Mucosa of descending colon (tissue), 3 donors: ENCODE results near the gene TMEM150A. TPM values are rescaled to one million over a fixed set of nuclear protein-coding genes. Genes with fewer than 3 reads are reported as not detected.

Source experiments
- ATAC-seq: fragments of 200-7000 bp; cut with Tn5 transposase; one replicate; pipeline ENCODE4 v1.9.1; 2020; ENCODE audit warnings: mild to moderate bottlenecking, moderate library complexity
- DNase-seq, 3 donors: peaks; one replicate each; pipeline ENCODE4 v3.0.0-alpha.2; 2020
- H3K36me3 ChIP-seq: fragments of 200-600 bp; one replicate; pipeline ENCODE4 v1.8.0; 2021; ENCODE audit warnings: low read depth, mild to moderate bottlenecking
- H3K4me1 ChIP-seq: fragments of 200-600 bp; one replicate; pipeline ENCODE4 v1.8.0; 2021; ENCODE audit warnings: low read depth, mild to moderate bottlenecking
- H3K4me3 ChIP-seq: fragments of 200-600 bp; one replicate; pipeline ENCODE4 v1.8.0; 2021; ENCODE audit warnings: mild to moderate bottlenecking
- H3K9me3 ChIP-seq: fragments of 200-600 bp; one replicate; pipeline ENCODE4 v1.8.0; 2021; ENCODE audit warnings: mild to moderate bottlenecking
- intact Hi-C, 2 donors: fragments of 100-400 bp; cut with DNase I in 1 of 2; cut with micrococcal nuclease in 1 of 2; formaldehyde crosslinking; loops; one replicate each; pipeline versions ENCODE4 v1.11.0 to v1.11.1; 2022; cut with DNase I, micrococcal nuclease
- total RNA-seq, 3 donors: library from RNA; stranded (reverse); fragmentation: NEBNext Ultra II Directional in 2 of 3; extraction: Animal tissue kit (Norgen Biotek cat#: 25700) in 2 of 3; gene quantifications; one replicate each; pipeline versions ENCODE4 v1.2.1 to v1.2.4, GENCODE V29; 2021 to 2023
- TF ChIP-seq, protein P1 (sequence below): fragments of 200-600 bp; IDR thresholded peaks from one replicate; pipeline ENCODE4 v1.8.0; 2022; ENCODE audit warnings: antibody characterized with exemption, mild to moderate bottlenecking
- donor health status: DM: no; HTN: no; CAD: no; lungs with moderate emphysema.
- donor health status: DM: no; HTN: no; CAD: no.
- donor health status: DM: no; HTN: yes; CAD: no.

The TMEM150A gene
- total RNA-seq, 3 donors from 2014 or later: 9.4 to 20.9 (median 10.0) TPM

DNA sequence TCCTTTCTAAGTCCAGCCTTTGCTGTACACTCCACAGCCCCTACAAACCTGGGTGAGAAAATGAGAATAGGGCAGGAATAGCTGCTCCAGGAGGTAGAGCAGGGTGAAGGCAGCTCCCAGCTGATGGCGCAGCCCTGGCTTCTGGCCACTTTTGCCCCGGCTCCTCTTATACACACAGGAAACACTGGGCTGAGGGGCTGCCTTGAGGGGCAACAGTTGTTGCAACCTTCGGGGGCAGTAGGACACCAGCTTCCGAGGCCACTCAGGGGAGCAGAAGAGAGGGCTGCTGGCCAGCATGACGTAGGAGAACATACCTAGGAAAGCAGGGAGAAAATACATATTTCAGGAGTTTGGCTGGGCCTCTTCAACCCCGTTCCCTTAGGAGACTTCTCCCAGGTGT is 49.3 kb downstream of the TMEM150A start:
- DNase-seq (no peak), ATAC-seq (no peak)
- TF ChIP-seq, protein P1, sequence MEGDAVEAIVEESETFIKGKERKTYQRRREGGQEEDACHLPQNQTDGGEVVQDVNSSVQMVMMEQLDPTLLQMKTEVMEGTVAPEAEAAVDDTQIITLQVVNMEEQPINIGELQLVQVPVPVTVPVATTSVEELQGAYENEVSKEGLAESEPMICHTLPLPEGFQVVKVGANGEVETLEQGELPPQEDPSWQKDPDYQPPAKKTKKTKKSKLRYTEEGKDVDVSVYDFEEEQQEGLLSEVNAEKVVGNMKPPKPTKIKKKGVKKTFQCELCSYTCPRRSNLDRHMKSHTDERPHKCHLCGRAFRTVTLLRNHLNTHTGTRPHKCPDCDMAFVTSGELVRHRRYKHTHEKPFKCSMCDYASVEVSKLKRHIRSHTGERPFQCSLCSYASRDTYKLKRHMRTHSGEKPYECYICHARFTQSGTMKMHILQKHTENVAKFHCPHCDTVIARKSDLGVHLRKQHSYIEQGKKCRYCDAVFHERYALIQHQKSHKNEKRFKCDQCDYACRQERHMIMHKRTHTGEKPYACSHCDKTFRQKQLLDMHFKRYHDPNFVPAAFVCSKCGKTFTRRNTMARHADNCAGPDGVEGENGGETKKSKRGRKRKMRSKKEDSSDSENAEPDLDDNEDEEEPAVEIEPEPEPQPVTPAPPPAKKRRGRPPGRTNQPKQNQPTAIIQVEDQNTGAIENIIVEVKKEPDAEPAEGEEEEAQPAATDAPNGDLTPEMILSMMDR: no peak
- no peaks in the 10 kb centered on the region for H3K9me3 ChIP-seq
- intact Hi-C loops: loop anchor here in 1 of 2 donors (5.0 kb wide), 1 partner anchor 131 kb away; no protein-coding TSS in a partner anchor
- no peak overlapping the region for H3K4me3 ChIP-seq
- H3K4me1 ChIP-seq: no peaks in the 10 kb centered on the region
- no peaks in the 10 kb centered on the region for H3K36me3 ChIP-seq

- Histone ChIP-seq H3K4me3 (no peak overlapping the region), H3K4me1 (no peaks in the 10 kb centered on the region), H3K9me3 (no peaks in the 10 kb centered on the region), H3K36me3 (no peaks in the 10 kb centered on the region)
- ATAC-seq (peak; percentile 91), DNase-seq (peak; percentile 78 to 92 (median 89))
- TF ChIP-seq, protein P1: peak; percentile 79
- intact Hi-C loops: loop anchor here (1.0 to 5.0 kb wide), 2 partner anchors 130 to 132 kb away; no protein-coding TSS in a partner anchor
Observed at GRCh38 chr2:85551698-85552678, 50.5 kb downstream of the TMEM150A start.

- H3K4me1 ChIP-seq: no peaks in the 10 kb centered on the region
- H3K36me3 ChIP-seq: no peaks in the 10 kb centered on the region
- no peaks in the 10 kb centered on the region for H3K9me3 ChIP-seq
- H3K4me3 ChIP-seq: no peak overlapping the region
- intact Hi-C loops: loop anchor here in 1 of 2 donors (5.0 kb wide), 1 partner anchor 128 kb away; no protein-coding TSS in a partner anchor
- TF ChIP-seq, protein P1: no peak
- ATAC-seq: no peak
- no peak for DNase-seq
Observed at GRCh38 chr2:85550486-85550885, 52.0 kb downstream of the TMEM150A start.

GRCh38 chr2:85549826-85550225 is 52.7 kb downstream of the TMEM150A start:
- Histone ChIP-seq H3K4me1 (no peaks in the 10 kb centered on the region), H3K4me3 (no peak overlapping the region), H3K9me3 (no peaks in the 10 kb centered on the region), H3K36me3 (no peaks in the 10 kb centered on the region)
- intact Hi-C loops: loop anchor here in 1 of 2 donors (5.0 kb wide), 1 partner anchor 128 kb away; no protein-coding TSS in a partner anchor
- DNase-seq (no peak), ATAC-seq (no peak)
- TF ChIP-seq, protein P1: no peak

- ATAC-seq (no peak), DNase-seq (no peak)
- intact Hi-C loops: no loop called here
- Histone ChIP-seq H3K4me3 (no peak overlapping the region), H3K36me3 (no peaks in the 10 kb centered on the region), H3K4me1 (no peaks in the 10 kb centered on the region), H3K9me3 (no peaks in the 10 kb centered on the region)
- TF ChIP-seq, protein P1: no peak
Observed at GRCh38 chr2:85549095-85549494, 53.4 kb downstream of the TMEM150A start.
